Neural progenitor cell (in vitro differentiated cells): ENCODE results near the gene MEGF10. TPM values are rescaled to one million over a fixed set of nuclear protein-coding genes. Genes with fewer than 3 reads are reported as not detected.
A peak's percentile ranks its signal among the peaks of the same experiment; 100 is the strongest.

Experiments
- DNase-seq: peaks from one replicate; pipeline ENCODE4 v3.0.0-alpha.2; 2016; ENCODE audit warnings: low spot score
- H2AFZ ChIP-seq: fragments of 200-600 bp; sonication (generic); replicated peaks from 2 replicates; pipeline ENCODE4 v1.6.1; 2016; ENCODE audit warnings: antibody characterized with exemption
- H3F3A ChIP-seq: fragments of 200-600 bp; sonication (generic); 2 replicates; pipeline ENCODE4 v1.6.1; 2016; ENCODE audit warnings: antibody characterized with exemption, low read depth
- H3K27ac ChIP-seq: fragments of 200-600 bp; sonication (generic); 2 replicates; pipeline ENCODE4 v1.5.1; 2016; ENCODE audit warnings: mild to moderate bottlenecking
- H3K27me3 ChIP-seq: fragments of 200-600 bp; sonication (generic); 2 replicates; pipeline ENCODE4 v1.6.1; 2016; ENCODE audit warnings: mild to moderate bottlenecking, moderate library complexity
- H3K36me3 ChIP-seq: fragments of 200-600 bp; sonication (generic); 2 replicates; pipeline ENCODE4 v1.5.1; 2016
- H3K4me1 ChIP-seq: fragments of 200-600 bp; sonication (generic); 2 replicates; pipeline ENCODE4 v1.6.1; 2016; ENCODE audit warnings: mixed run types
- H3K4me2 ChIP-seq: fragments of 200-600 bp; sonication (generic); 2 replicates; pipeline ENCODE4 v1.6.1; 2016
- H3K4me3 ChIP-seq: fragments of 200-600 bp; sonication (generic); 2 replicates; pipeline ENCODE4 v1.5.1; 2016
- H3K79me2 ChIP-seq: fragments of 200-600 bp; sonication (generic); 2 replicates; pipeline ENCODE4 v1.6.1; 2016; ENCODE audit warnings: low read depth
- H3K9ac ChIP-seq: fragments of 200-600 bp; sonication (generic); 2 replicates; pipeline ENCODE4 v1.6.1; 2016
- H3K9me3 ChIP-seq: fragments of 200-600 bp; sonication (generic); 2 replicates; pipeline ENCODE4 v1.5.1; 2016; ENCODE audit warnings: low read depth
- H4K20me1 ChIP-seq: fragments of 200-600 bp; sonication (generic); 2 replicates; pipeline ENCODE4 v1.6.1; 2016; ENCODE audit warnings: low read depth
- H3K27ac Mint-ChIP-seq: 3 replicates; pipeline ENCODE4 v1.8.0; 2021; ENCODE audit warnings: mixed read lengths
- H3K27me3 Mint-ChIP-seq: 2 replicates; pipeline ENCODE4 v1.8.0; 2022; ENCODE audit warnings: low read depth, mild to moderate bottlenecking, inconsistent platforms, moderate library complexity, mixed read lengths; ENCODE audit not compliant: insufficient read depth
- H3K36me3 Mint-ChIP-seq: 3 replicates; pipeline ENCODE4 v1.8.0; 2021; ENCODE audit warnings: mixed read lengths
- H3K4me1 Mint-ChIP-seq: 3 replicates; pipeline ENCODE4 v1.8.0; 2021; ENCODE audit warnings: mixed read lengths
- H3K4me3 Mint-ChIP-seq: 3 replicates; pipeline ENCODE4 v1.8.0; 2021; ENCODE audit warnings: mild to moderate bottlenecking, moderate library complexity, mixed read lengths
- H3K9me3 Mint-ChIP-seq: 3 replicates; pipeline ENCODE4 v1.8.0; 2020; ENCODE audit warnings: mixed read lengths
- EZH2 ChIP-seq: fragments of 200-600 bp; sonication (generic); IDR thresholded peaks from 2 replicates; pipeline ENCODE4 v1.6.1; 2017; ENCODE audit warnings: antibody characterized with exemption, mild to moderate bottlenecking, moderate library complexity
- EZH2phosphoT487 ChIP-seq: fragments of 200-600 bp; sonication (generic); IDR thresholded peaks from 2 replicates; pipeline ENCODE4 v1.6.1; 2017; ENCODE audit warnings: antibody characterized with exemption
- total RNA-seq: library from RNA; depleted of rRNA; stranded (reverse); fragments of >200 nt; gene quantifications from 2 replicates; pipeline ENCODE4 v1.2.3, GENCODE V29; 2015; ENCODE audit warnings: low replicate concordance
- TF ChIP-seq, protein P1 (sequence below): fragments of 200-600 bp; sonication (generic); IDR thresholded peaks from 2 replicates; pipeline ENCODE4 v1.5.1; 2017; ENCODE audit warnings: antibody characterized with exemption, mild to moderate bottlenecking

The MEGF10 gene
- total RNA-seq, 1 donor from 2014 or later, result 1.3 TPM

DNA sequence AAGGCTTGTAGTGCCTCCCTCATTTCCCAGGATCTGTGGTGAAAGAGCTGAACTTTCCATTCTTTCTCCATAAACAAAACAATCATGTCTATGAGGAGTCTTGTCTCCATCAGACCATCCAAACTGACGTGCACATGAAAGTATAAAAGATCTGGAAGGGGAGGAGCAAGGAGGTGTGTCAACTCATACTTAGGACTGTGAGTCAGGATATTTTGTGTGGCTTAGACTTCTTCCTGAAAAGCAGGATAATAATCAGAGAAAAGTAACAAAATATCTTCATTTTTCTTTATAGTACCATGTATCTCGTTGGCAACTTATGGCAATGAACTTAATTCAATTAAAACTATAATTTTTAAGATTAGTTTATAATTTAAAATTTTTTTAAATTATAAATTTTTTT is 130.9 kb downstream of the MEGF10 start:
- Mint-ChIP-seq H3K4me3 (no peak overlapping the region), H3K27me3 (no peaks in the 10 kb centered on the region), H3K4me1 (peaks cover 39% of the 10 kb centered on the region), H3K9me3 (peaks cover 17% of the 10 kb centered on the region), H3K27ac (no peak overlapping the region), H3K36me3 (peaks cover 36% of the 10 kb centered on the region)
- DNase-seq, result no peak
- no peak overlapping the region for H2AFZ ChIP-seq
- H3K36me3 ChIP-seq, result no peaks in the 10 kb centered on the region
- H3K4me3 ChIP-seq, result no peak overlapping the region
- H3K9ac ChIP-seq, result no peak overlapping the region
- no peaks in the 10 kb centered on the region for H3K9me3 ChIP-seq
- no peak for TF ChIP-seq EZH2phosphoT487
- TF ChIP-seq, protein P1, sequence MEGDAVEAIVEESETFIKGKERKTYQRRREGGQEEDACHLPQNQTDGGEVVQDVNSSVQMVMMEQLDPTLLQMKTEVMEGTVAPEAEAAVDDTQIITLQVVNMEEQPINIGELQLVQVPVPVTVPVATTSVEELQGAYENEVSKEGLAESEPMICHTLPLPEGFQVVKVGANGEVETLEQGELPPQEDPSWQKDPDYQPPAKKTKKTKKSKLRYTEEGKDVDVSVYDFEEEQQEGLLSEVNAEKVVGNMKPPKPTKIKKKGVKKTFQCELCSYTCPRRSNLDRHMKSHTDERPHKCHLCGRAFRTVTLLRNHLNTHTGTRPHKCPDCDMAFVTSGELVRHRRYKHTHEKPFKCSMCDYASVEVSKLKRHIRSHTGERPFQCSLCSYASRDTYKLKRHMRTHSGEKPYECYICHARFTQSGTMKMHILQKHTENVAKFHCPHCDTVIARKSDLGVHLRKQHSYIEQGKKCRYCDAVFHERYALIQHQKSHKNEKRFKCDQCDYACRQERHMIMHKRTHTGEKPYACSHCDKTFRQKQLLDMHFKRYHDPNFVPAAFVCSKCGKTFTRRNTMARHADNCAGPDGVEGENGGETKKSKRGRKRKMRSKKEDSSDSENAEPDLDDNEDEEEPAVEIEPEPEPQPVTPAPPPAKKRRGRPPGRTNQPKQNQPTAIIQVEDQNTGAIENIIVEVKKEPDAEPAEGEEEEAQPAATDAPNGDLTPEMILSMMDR, result no peak
- no peak for TF ChIP-seq EZH2
- no peaks in the 10 kb centered on the region for H3K79me2 ChIP-seq
- H3K27ac ChIP-seq, result no peak overlapping the region
- no peak overlapping the region for H3K4me2 ChIP-seq
- H3F3A ChIP-seq, result peaks cover 4% of the 10 kb centered on the region
- H3K27me3 ChIP-seq, result no peaks in the 10 kb centered on the region
- no peaks in the 10 kb centered on the region for H4K20me1 ChIP-seq
- H3K4me1 ChIP-seq, result peaks cover 17% of the 10 kb centered on the region

DNA sequence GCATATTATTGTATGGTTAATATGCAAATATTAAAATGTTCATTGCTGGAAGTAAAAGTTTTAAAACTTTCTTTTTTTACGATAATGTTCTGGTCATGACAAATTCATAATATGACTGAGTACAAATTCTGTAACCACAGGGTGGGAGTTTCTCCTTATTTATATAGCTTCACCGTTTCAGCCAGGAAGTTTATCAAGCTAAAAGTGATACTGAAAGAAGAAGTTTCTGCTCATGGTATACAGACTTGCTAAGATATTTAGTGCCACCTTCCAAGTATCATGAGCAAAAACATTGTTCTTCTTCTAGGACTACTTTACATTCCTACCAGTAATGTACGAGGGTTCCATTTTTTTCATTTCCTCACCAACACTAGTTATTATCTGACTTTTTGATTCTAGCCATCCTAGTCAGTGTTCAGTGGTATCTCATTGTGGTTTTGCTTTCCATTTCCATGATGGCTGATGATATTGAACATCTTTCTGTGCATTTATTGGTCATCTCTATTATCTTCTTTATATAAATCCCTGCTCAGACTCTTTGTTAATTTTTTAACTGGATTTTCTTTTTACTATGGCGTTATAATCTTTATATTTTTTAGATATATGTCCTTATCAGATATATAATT is 132.7 kb downstream of the MEGF10 start:
- peaks cover 40% of the 10 kb centered on the region for H3K36me3 Mint-ChIP-seq
- TF ChIP-seq EZH2 (no peak), EZH2phosphoT487 (no peak)
- H3K9me3 Mint-ChIP-seq, result peaks cover 17% of the 10 kb centered on the region
- H3K27me3 Mint-ChIP-seq, result peaks cover 3% of the 10 kb centered on the region
- no peak overlapping the region for H3K4me3 Mint-ChIP-seq
- peaks cover 47% of the 10 kb centered on the region for H3K4me1 Mint-ChIP-seq
- no peaks in the 10 kb centered on the region for H4K20me1 ChIP-seq
- no peaks in the 10 kb centered on the region for H3K9me3 ChIP-seq
- H3K79me2 ChIP-seq, result no peaks in the 10 kb centered on the region
- H3K4me1 ChIP-seq, result peaks cover 19% of the 10 kb centered on the region
- H3K27me3 ChIP-seq, result no peaks in the 10 kb centered on the region
- no peak overlapping the region for H3K27ac ChIP-seq
- peaks cover 4% of the 10 kb centered on the region for H3F3A ChIP-seq
- H2AFZ ChIP-seq, result no peak overlapping the region
- no peak overlapping the region for H3K9ac ChIP-seq
- no peak overlapping the region for H3K4me2 ChIP-seq
- H3K4me3 ChIP-seq, result no peak overlapping the region
- no peak for DNase-seq
- no peak overlapping the region for H3K27ac Mint-ChIP-seq
- H3K36me3 ChIP-seq, result no peaks in the 10 kb centered on the region

DNA sequence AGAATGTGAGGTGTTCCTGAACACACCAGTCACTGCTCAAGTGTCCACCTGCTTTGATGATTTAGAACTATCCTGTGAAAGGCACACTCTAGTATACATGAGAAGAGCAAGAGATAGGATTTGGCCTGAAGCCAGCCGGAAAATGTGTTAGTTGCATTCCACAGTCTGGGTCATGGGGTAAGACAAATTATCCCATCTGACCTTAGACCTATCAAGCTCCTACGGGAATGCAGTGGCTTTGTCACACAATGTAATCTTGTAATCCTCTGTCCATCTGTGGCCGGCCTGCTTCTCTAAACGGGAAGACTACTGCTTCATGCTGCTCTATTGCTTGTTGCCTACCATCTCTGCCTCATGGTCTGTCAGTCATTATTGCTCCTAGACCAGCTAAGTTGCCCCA is 134.4 kb downstream of the MEGF10 start:
- no peak overlapping the region for H3K4me3 ChIP-seq
- H3K9me3 Mint-ChIP-seq, result peaks cover 17% of the 10 kb centered on the region
- peak overlapping the region; percentile 10 for H3K27ac Mint-ChIP-seq
- peaks cover 3% of the 10 kb centered on the region for H3K27me3 Mint-ChIP-seq
- no peak overlapping the region for H3K9ac ChIP-seq
- H3K36me3 ChIP-seq, result no peaks in the 10 kb centered on the region
- H3K36me3 Mint-ChIP-seq, result peaks cover 39% of the 10 kb centered on the region
- H3K4me1 ChIP-seq, result peaks cover 29% of the 10 kb centered on the region
- TF ChIP-seq, protein P1, result no peak
- TF ChIP-seq EZH2, result no peak
- TF ChIP-seq EZH2phosphoT487, result no peak
- no peak overlapping the region for H3K4me2 ChIP-seq
- H2AFZ ChIP-seq, result no peak overlapping the region
- no peaks in the 10 kb centered on the region for H4K20me1 ChIP-seq
- H3K4me3 Mint-ChIP-seq, result no peak overlapping the region
- H3K9me3 ChIP-seq, result no peaks in the 10 kb centered on the region
- H3K27me3 ChIP-seq, result no peaks in the 10 kb centered on the region
- peak; percentile 80 for DNase-seq
- no peaks in the 10 kb centered on the region for H3K79me2 ChIP-seq
- peaks cover 61% of the 10 kb centered on the region for H3K4me1 Mint-ChIP-seq
- peaks cover 4% of the 10 kb centered on the region for H3F3A ChIP-seq
- H3K27ac ChIP-seq, result no peak overlapping the region

DNA sequence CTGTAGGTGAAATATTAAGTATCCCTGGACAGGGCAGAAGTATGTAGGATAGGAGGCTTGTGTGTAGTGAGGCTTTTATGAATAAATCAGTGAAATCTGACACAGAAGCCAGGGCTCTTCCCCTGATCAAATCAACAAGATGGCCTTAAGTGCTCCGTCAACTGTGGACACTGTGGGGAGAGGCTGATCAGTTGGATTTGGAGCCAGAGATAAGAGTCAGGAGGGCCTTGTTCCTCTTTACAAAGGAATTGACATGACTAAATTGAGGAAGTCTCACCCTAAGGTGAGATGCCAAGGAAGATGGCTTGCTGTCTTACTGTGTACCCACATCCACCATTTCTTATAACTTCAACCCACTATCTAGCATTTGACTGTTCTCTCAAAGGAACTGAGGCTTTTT is 135.3 kb downstream of the MEGF10 start:
- Histone ChIP-seq H3K36me3 (no peaks in the 10 kb centered on the region), H3F3A (peaks cover 4% of the 10 kb centered on the region), H3K4me2 (no peak overlapping the region), H2AFZ (no peak overlapping the region), H4K20me1 (no peaks in the 10 kb centered on the region), H3K4me1 (peaks cover 25% of the 10 kb centered on the region), H3K27me3 (no peaks in the 10 kb centered on the region), H3K27ac (no peak overlapping the region), H3K79me2 (no peaks in the 10 kb centered on the region), H3K9ac (no peak overlapping the region), H3K9me3 (no peaks in the 10 kb centered on the region), H3K4me3 (no peak overlapping the region)
- DNase-seq, result no peak
- TF ChIP-seq EZH2 (no peak), EZH2phosphoT487 (no peak)
- TF ChIP-seq, protein P1, result no peak
- peaks cover 34% of the 10 kb centered on the region for H3K36me3 Mint-ChIP-seq
- peak overlapping the region; percentile 54 for H3K27ac Mint-ChIP-seq
- no peak overlapping the region for H3K4me3 Mint-ChIP-seq
- H3K4me1 Mint-ChIP-seq, result peaks cover 53% of the 10 kb centered on the region
- peaks cover 17% of the 10 kb centered on the region for H3K9me3 Mint-ChIP-seq
- H3K27me3 Mint-ChIP-seq, result peaks cover 3% of the 10 kb centered on the region
